GM23338 (cell line): ENCODE measurements around the gene DOK7.
A peak's percentile ranks its signal among the peaks of the same experiment; 100 is the strongest.

ENCODE experiments used
- CREB1 ChIP-seq: fragments of 250-450 bp; sonication (Bioruptor Pico); IDR thresholded peaks from 2 replicates; pipeline ENCODE4 v1.5.0; 2020; ENCODE audit warnings: low read depth, mild to moderate bottlenecking, moderate library complexity
- CTCF ChIP-seq, 2 experiments: fragments of 200-600 bp in 1 of 2; sonication (generic) in 1 of 2; conservative IDR thresholded peaks; 2 replicates each; pipeline versions ENCODE4 v1.5.1 to v1.6.1; 2016 to 2017; ENCODE audit warnings: antibody characterized with exemption in 2 of 2, low read depth in 2 of 2, mild to moderate bottlenecking in 2 of 2, moderate library complexity in 1 of 2
- EZH2 ChIP-seq: fragments of 200-600 bp; sonication (generic); IDR thresholded peaks from one replicate; pipeline ENCODE4 v1.8.0; 2017; ENCODE audit warnings: antibody characterized with exemption, mild to moderate bottlenecking, low read depth; ENCODE audit not compliant: unreplicated experiment
- EZH2phosphoT487 ChIP-seq: fragments of 200-600 bp; sonication (generic); IDR thresholded peaks from one replicate; pipeline ENCODE4 v1.8.1; 2018; ENCODE audit warnings: antibody characterized with exemption; ENCODE audit not compliant: unreplicated experiment
- NANOG ChIP-seq: IDR thresholded peaks from 2 replicates; pipeline ENCODE4 v1.6.1; 2016; ENCODE audit warnings: antibody characterized with exemption, borderline replicate concordance
- POLR2AphosphoS5 ChIP-seq: IDR thresholded peaks from 2 replicates; pipeline ENCODE4 v1.6.1; 2016; ENCODE audit warnings: antibody characterized with exemption, low read depth
- REST ChIP-seq: IDR thresholded peaks from one replicate; pipeline ENCODE4 v1.6.1; 2018; ENCODE audit warnings: antibody characterized with exemption; ENCODE audit not compliant: unreplicated experiment

DNA sequence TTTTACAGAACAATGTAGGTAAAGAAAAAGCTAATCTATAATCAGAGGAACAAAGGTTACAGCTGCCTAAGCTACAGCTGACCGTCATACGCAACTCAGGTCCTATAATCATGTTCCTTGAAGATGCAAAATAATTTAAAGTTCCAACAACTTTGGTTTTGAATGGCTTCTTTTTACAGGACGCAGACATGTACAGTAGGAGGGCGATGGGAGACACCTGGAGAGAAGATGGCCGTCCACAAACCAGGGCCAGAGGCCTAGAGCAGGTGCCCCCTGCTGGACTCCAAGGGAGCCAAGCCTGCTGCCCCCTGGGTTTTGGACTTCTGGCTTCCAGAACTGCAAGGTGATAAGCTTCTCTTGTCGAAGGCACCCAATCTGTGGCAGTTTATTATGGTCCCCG, 10.7 kb upstream of the DOK7 start:
- TF ChIP-seq CTCF (conservative IDR thresholded peaks at IDR 0.05; ENCODE audit: low read depth in 2 of 2) (peak; percentile 65 to 73), EZH2 (no peak), EZH2phosphoT487 (no peak), CREB1 (CRISPR knock-in tag) (no peak), NANOG (no peak), POLR2AphosphoS5 (no peak), REST (no peak)
